Smooth muscle cell (in vitro differentiated cells): ENCODE results near the gene CAMK1D. TPM values are rescaled to one million over a fixed set of nuclear protein-coding genes. Genes with fewer than 3 reads are reported as not detected.
A peak's percentile ranks its signal among the peaks of the same experiment; 100 is the strongest.

Experiments
- DNase-seq: peaks from one replicate; lab custom pipeline; 2025; ENCODE audit not compliant: unreplicated experiment; lab: John Stamatoyannopoulos, UW
- H2AFZ ChIP-seq: fragments of 200-600 bp; sonication (generic); 2 replicates; pipeline ENCODE4 v1.6.0; 2016; ENCODE audit warnings: antibody characterized with exemption, low read depth, mild to moderate bottlenecking
- H3F3A ChIP-seq: fragments of 200-600 bp; sonication (generic); 2 replicates; pipeline ENCODE4 v1.6.0; 2017; ENCODE audit warnings: antibody characterized with exemption, low read depth
- H3K27ac ChIP-seq: fragments of 200-600 bp; sonication (generic); 2 replicates; pipeline ENCODE4 v1.5.1; 2016; ENCODE audit warnings: low read depth, mild to moderate bottlenecking
- H3K27me3 ChIP-seq: fragments of 200-600 bp; sonication (generic); 2 replicates; pipeline ENCODE4 v1.6.1; 2016; ENCODE audit warnings: low read depth, mild to moderate bottlenecking
- H3K36me3 ChIP-seq: fragments of 200-600 bp; sonication (generic); 2 replicates; pipeline ENCODE4 v1.5.1; 2016; ENCODE audit warnings: low read depth
- H3K4me1 ChIP-seq: fragments of 200-600 bp; sonication (generic); 2 replicates; pipeline ENCODE4 v1.5.1; 2016; ENCODE audit warnings: low read depth
- H3K4me2 ChIP-seq: fragments of 200-600 bp; sonication (generic); 2 replicates; pipeline ENCODE4 v1.6.0; 2016; ENCODE audit warnings: mild to moderate bottlenecking
- H3K4me3 ChIP-seq: fragments of 200-600 bp; sonication (generic); 2 replicates; pipeline ENCODE4 v1.5.1; 2016; ENCODE audit warnings: mild to moderate bottlenecking
- H3K79me2 ChIP-seq: fragments of 200-600 bp; sonication (generic); 2 replicates; pipeline ENCODE4 v1.6.0; 2016; ENCODE audit warnings: low read depth, mild to moderate bottlenecking
- H3K9ac ChIP-seq: fragments of 200-600 bp; sonication (generic); 2 replicates; pipeline ENCODE4 v1.6.0; 2016; ENCODE audit warnings: low read depth
- H3K9me3 ChIP-seq: fragments of 200-600 bp; sonication (generic); replicated peaks from 2 replicates; pipeline ENCODE4 v1.5.1; 2016; ENCODE audit warnings: low read depth
- H4K20me1 ChIP-seq: fragments of 200-600 bp; sonication (generic); 2 replicates; pipeline ENCODE4 v1.6.0; 2016; ENCODE audit warnings: low read depth
- WGBS: methylation state at CpG from one replicate; pipeline ENCODE4 v1.1.7; 2016; ENCODE audit warnings: low lambda C conversion rate; 5-methylcytosine and 5-hydroxymethylcytosine counted together
- polyA plus RNA-seq: library from polyadenylated mRNA; unstranded; fragments of >200 nt; fragmentation: Nextera tagmentation; extraction: Ambion mirVana; gene quantifications from 2 replicates; pipeline ENCODE4 v1.2.1, GENCODE V29; 2016
- total RNA-seq: library from RNA; depleted of rRNA; stranded (reverse); fragments of >200 nt; gene quantifications from 2 replicates; pipeline ENCODE4 v1.2.3, GENCODE V29; 2014
- TF ChIP-seq, protein P1 (sequence below): fragments of 200-600 bp; sonication (generic); IDR thresholded peaks from 2 replicates; pipeline ENCODE4 v1.5.1; 2017; ENCODE audit warnings: borderline replicate concordance, mild to moderate bottlenecking, antibody characterized with exemption; ENCODE audit not compliant: insufficient read depth, poor library complexity, severe bottlenecking

Gene CAMK1D
- total and polyA plus RNA-seq, 2 experiments from 2014 or later: 1.6 to 2.3 TPM

- no peaks in the 10 kb centered on the region for H3K27me3 ChIP-seq
- 54% methylated on average over 9 of the region's 9 CpGs for WGBS
- DNase-seq: no peak
- no peak overlapping the region for H3K4me2 ChIP-seq
- no peak overlapping the region for H2AFZ ChIP-seq
- H3K27ac ChIP-seq: peak overlapping the region; percentile 60
- H3K9ac ChIP-seq: peak overlapping the region; percentile 4
- TF ChIP-seq, protein P1, sequence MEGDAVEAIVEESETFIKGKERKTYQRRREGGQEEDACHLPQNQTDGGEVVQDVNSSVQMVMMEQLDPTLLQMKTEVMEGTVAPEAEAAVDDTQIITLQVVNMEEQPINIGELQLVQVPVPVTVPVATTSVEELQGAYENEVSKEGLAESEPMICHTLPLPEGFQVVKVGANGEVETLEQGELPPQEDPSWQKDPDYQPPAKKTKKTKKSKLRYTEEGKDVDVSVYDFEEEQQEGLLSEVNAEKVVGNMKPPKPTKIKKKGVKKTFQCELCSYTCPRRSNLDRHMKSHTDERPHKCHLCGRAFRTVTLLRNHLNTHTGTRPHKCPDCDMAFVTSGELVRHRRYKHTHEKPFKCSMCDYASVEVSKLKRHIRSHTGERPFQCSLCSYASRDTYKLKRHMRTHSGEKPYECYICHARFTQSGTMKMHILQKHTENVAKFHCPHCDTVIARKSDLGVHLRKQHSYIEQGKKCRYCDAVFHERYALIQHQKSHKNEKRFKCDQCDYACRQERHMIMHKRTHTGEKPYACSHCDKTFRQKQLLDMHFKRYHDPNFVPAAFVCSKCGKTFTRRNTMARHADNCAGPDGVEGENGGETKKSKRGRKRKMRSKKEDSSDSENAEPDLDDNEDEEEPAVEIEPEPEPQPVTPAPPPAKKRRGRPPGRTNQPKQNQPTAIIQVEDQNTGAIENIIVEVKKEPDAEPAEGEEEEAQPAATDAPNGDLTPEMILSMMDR: no peak
- peaks cover 18% of the 10 kb centered on the region for H3F3A ChIP-seq
- no peak overlapping the region for H3K4me3 ChIP-seq
- peaks cover 6% of the 10 kb centered on the region for H3K4me1 ChIP-seq
- H3K79me2 ChIP-seq: no peaks in the 10 kb centered on the region
- no peaks in the 10 kb centered on the region for H3K36me3 ChIP-seq
- H3K9me3 ChIP-seq: no peaks in the 10 kb centered on the region
- H4K20me1 ChIP-seq: no peaks in the 10 kb centered on the region
Observed at GRCh38 chr10:12337453-12338372, 11.6 kb upstream of the CAMK1D start.

DNA sequence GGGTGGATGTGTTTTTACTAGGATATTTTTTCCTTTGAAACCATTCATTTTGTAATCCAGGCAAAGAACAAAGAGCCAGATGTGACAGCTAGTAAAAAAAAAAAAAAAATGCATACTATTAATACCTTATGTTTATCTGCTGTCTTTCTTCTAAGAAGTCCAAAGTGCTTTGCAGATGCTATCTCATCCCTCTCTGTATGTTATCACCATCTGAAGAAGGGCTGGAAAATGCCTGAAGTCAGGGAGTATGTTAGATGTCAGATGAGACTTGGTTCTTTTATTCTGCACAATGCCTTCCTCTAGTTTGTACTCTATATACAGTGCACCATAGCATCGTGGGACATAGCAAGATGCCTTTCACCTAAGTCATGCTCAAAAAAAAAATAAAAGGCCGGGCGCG, 10.4 kb upstream of the CAMK1D start:
- Histone ChIP-seq H3K4me2 (no peak overlapping the region), H3F3A (peaks cover 15% of the 10 kb centered on the region), H3K4me3 (no peak overlapping the region), H4K20me1 (no peaks in the 10 kb centered on the region), H3K4me1 (peaks cover 3% of the 10 kb centered on the region), H3K79me2 (no peaks in the 10 kb centered on the region), H3K9ac (no peak overlapping the region), H2AFZ (no peak overlapping the region), H3K27ac (no peak overlapping the region), H3K27me3 (no peaks in the 10 kb centered on the region), H3K36me3 (no peaks in the 10 kb centered on the region), H3K9me3 (no peaks in the 10 kb centered on the region)
- TF ChIP-seq, protein P1: no peak
- DNase-seq: no peak
- WGBS: 70% methylated on average over 4 of the region's 4 CpGs

- WGBS: 91% methylated on average over 7 of the region's 7 CpGs
- Histone ChIP-seq H4K20me1 (no peaks in the 10 kb centered on the region), H2AFZ (no peak overlapping the region), H3K4me1 (peaks cover 3% of the 10 kb centered on the region), H3K9me3 (no peaks in the 10 kb centered on the region), H3K4me2 (no peak overlapping the region), H3K27me3 (no peaks in the 10 kb centered on the region), H3K9ac (no peak overlapping the region), H3K36me3 (no peaks in the 10 kb centered on the region), H3K79me2 (no peaks in the 10 kb centered on the region), H3K4me3 (no peak overlapping the region), H3K27ac (no peak overlapping the region), H3F3A (peaks cover 11% of the 10 kb centered on the region)
- TF ChIP-seq, protein P1: no peak
- DNase-seq: no peak
Observed at GRCh38 chr10:12340371-12340770, 9.0 kb upstream of the CAMK1D start.
